K562 (cell line): ENCODE measurements around the gene ZBTB7A. TPM values are rescaled to one million over a fixed set of nuclear protein-coding genes. Genes with fewer than 3 reads are reported as not detected.
A peak's percentile ranks its signal among the peaks of the same experiment; 100 is the strongest.

Source experiments
- ATF7 ChIP-seq: fragments of 450-650 bp; IDR thresholded peaks from 2 replicates; pipeline ENCODE4 v1.7.1; 2014; ENCODE audit warnings: mild to moderate bottlenecking, moderate library complexity
- CREB1 ChIP-seq, 2 experiments: sonication (generic) in 1 of 2; formaldehyde crosslinking in 1 of 2; IDR thresholded peaks; 2 replicates each; pipeline versions ENCODE4 v1.6.1 to v1.8.0; 2012 to 2022; ENCODE audit warnings: inconsistent platforms in 1 of 2, mild to moderate bottlenecking in 1 of 2, missing genetic modification reagents in 1 of 2, moderate library complexity in 1 of 2
- FOXO4 ChIP-seq: fragments of 450-650 bp; formaldehyde crosslinking; IDR thresholded peaks from 2 replicates; pipeline ENCODE4 v1.4.0; 2020; ENCODE audit warnings: mild to moderate bottlenecking, moderate library complexity
- ILF3 ChIP-seq: fragments of 450-650 bp; IDR thresholded peaks from 2 replicates; pipeline ENCODE4 v1.6.1; 2018; ENCODE audit warnings: antibody characterized with exemption, mild to moderate bottlenecking, moderate library complexity, borderline replicate concordance
- JUNB ChIP-seq: fragments of 450-650 bp; formaldehyde crosslinking; conservative IDR thresholded peaks from 2 replicates; pipeline ENCODE4 v1.4.0; 2020; ENCODE audit warnings: mild to moderate bottlenecking
- NCOA1 ChIP-seq: fragments of 450-650 bp; IDR thresholded peaks from 2 replicates; pipeline ENCODE4 v1.6.1; 2016; ENCODE audit warnings: low read depth
- NCOR1 ChIP-seq: fragments of 450-650 bp; IDR thresholded peaks from 2 replicates; pipeline ENCODE4 v1.6.1; 2016; ENCODE audit warnings: mild to moderate bottlenecking, moderate library complexity
- RBFOX2 ChIP-seq: fragments of 200-400 bp; formaldehyde crosslinking; IDR thresholded peaks from 2 replicates; pipeline ENCODE4 v1.6.1; 2017; ENCODE audit warnings: low read depth, mild to moderate bottlenecking, low read length, moderate library complexity
- ZBTB7A ChIP-seq: IDR thresholded peaks from 2 replicates; pipeline ENCODE4 v1.6.1; 2011; ENCODE audit warnings: low read depth, mild to moderate bottlenecking, low read length, moderate library complexity, borderline replicate concordance; ENCODE audit not compliant: control insufficient read depth
- ZNF212 ChIP-seq: fragments of 450-650 bp; formaldehyde crosslinking; IDR thresholded peaks from 2 replicates; pipeline ENCODE4 v1.4.0; 2020; ENCODE audit warnings: mild to moderate bottlenecking
- ZNF41 ChIP-seq: fragments of 250-450 bp; sonication (Bioruptor Pico); conservative IDR thresholded peaks from 2 replicates; pipeline ENCODE4 v1.4.0; 2020; ENCODE audit warnings: mild to moderate bottlenecking
- polyA plus RNA-seq, 8 experiments: library from polyadenylated mRNA; depleted of rRNA in 4 of 8; stranded (reverse) in 5 of 8; unstranded in 3 of 8; fragments of >200 nt; fragmentation: Nextera tagmentation in 2 of 8; fragmentation: Illumina TruSeq in 1 of 8; extraction: Ambion mirVana in 2 of 8; extraction: Trizol in 1 of 8; gene quantifications; 2 replicates each; pipeline versions ENCODE4 v1.2.1 to v1.2.3, GENCODE V29; 2011 to 2014; ENCODE audit warnings: inconsistent platforms in 1 of 8, missing spikeins in 1 of 8
- total RNA-seq, 7 experiments: library from RNA; depleted of rRNA in 6 of 7; stranded (reverse); fragments of >200 nt in 6 of 7; fragmentation: Illumina TruSeq in 2 of 7; extraction: Trizol in 2 of 7; gene quantifications; 2 replicates each; pipeline versions ENCODE4 v1.2.1 to v1.2.3, GENCODE V29; 2011 to 2021; ENCODE audit warnings: low replicate concordance in 1 of 7
- TF ChIP-seq, protein P1 (sequence below): fragments of 450-650 bp; IDR thresholded peaks from 2 replicates; pipeline ENCODE4 v1.7.0; 2016; ENCODE audit warnings: borderline replicate concordance
- TF ChIP-seq, protein P2 (sequence below): sonication (generic); formaldehyde crosslinking; IDR thresholded peaks from 2 replicates; pipeline ENCODE4 v1.8.1; 2023; ENCODE audit warnings: mild to moderate bottlenecking, missing genetic modification reagents
- TF ChIP-seq, protein P3 (sequence below): IDR thresholded peaks from 3 replicates; pipeline ENCODE4 v1.6.1; 2011; ENCODE audit warnings: borderline replicate concordance, mild to moderate bottlenecking, moderate library complexity; ENCODE audit not compliant: insufficient read length; ENCODE audit errors: extremely low read depth
- TF ChIP-seq, protein P4 (sequence below), 2 experiments: fragments of 200-800 bp in 1 of 2; sonication (Bioruptor generic) in 1 of 2; sonication (generic) in 1 of 2; formaldehyde crosslinking in 1 of 2; IDR thresholded peaks in 1 of 2; conservative IDR thresholded peaks in 1 of 2; 2 replicates each; pipeline versions ENCODE4 v1.5.0 to v1.6.1; 2016 to 2020; ENCODE audit warnings: missing compliant biosample characterization in 1 of 2, missing genetic modification characterization in 1 of 2, missing genetic modification reagents in 1 of 2

Gene ZBTB7A
- total and polyA plus RNA-seq, 9 of the 15 experiments (the other 6 are each of a cell fraction or from before 2014, with no cell fraction given), result 0.11 to 34.0 (median 4.6) TPM

- TF ChIP-seq, protein P1, sequence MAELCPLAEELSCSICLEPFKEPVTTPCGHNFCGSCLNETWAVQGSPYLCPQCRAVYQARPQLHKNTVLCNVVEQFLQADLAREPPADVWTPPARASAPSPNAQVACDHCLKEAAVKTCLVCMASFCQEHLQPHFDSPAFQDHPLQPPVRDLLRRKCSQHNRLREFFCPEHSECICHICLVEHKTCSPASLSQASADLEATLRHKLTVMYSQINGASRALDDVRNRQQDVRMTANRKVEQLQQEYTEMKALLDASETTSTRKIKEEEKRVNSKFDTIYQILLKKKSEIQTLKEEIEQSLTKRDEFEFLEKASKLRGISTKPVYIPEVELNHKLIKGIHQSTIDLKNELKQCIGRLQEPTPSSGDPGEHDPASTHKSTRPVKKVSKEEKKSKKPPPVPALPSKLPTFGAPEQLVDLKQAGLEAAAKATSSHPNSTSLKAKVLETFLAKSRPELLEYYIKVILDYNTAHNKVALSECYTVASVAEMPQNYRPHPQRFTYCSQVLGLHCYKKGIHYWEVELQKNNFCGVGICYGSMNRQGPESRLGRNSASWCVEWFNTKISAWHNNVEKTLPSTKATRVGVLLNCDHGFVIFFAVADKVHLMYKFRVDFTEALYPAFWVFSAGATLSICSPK, result no peak
- TF ChIP-seq ILF3 (no peak), ZNF212 (no peak), JUNB (CRISPR knock-in tag) (no peak), ZBTB7A (peak; percentile 64), NCOA1 (no peak), ZNF41 (CRISPR knock-in tag) (no peak), CREB1 (IDR thresholded peaks at IDR 0.05) (peak; percentile 85), CREB1 (CRISPR knock-in tag; IDR thresholded peaks at IDR 0.05) (peak; percentile 56; the same call in 1 of the 2 replicates), ATF7 (no peak), NCOR1 (peak; percentile 47), RBFOX2 (peak; percentile 66), FOXO4 (CRISPR knock-in tag) (no peak)
- TF ChIP-seq, protein P2, sequence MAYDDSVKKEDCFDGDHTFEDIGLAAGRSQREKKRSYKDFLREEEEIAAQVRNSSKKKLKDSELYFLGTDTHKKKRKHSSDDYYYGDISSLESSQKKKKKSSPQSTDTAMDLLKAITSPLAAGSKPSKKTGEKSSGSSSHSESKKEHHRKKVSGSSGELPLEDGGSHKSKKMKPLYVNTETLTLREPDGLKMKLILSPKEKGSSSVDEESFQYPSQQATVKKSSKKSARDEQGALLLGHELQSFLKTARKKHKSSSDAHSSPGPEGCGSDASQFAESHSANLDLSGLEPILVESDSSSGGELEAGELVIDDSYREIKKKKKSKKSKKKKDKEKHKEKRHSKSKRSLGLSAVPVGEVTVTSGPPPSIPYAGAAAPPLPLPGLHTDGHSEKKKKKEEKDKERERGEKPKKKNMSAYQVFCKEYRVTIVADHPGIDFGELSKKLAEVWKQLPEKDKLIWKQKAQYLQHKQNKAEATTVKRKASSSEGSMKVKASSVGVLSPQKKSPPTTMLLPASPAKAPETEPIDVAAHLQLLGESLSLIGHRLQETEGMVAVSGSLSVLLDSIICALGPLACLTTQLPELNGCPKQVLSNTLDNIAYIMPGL (CRISPR knock-in tag), result no peak
- TF ChIP-seq, protein P3, sequence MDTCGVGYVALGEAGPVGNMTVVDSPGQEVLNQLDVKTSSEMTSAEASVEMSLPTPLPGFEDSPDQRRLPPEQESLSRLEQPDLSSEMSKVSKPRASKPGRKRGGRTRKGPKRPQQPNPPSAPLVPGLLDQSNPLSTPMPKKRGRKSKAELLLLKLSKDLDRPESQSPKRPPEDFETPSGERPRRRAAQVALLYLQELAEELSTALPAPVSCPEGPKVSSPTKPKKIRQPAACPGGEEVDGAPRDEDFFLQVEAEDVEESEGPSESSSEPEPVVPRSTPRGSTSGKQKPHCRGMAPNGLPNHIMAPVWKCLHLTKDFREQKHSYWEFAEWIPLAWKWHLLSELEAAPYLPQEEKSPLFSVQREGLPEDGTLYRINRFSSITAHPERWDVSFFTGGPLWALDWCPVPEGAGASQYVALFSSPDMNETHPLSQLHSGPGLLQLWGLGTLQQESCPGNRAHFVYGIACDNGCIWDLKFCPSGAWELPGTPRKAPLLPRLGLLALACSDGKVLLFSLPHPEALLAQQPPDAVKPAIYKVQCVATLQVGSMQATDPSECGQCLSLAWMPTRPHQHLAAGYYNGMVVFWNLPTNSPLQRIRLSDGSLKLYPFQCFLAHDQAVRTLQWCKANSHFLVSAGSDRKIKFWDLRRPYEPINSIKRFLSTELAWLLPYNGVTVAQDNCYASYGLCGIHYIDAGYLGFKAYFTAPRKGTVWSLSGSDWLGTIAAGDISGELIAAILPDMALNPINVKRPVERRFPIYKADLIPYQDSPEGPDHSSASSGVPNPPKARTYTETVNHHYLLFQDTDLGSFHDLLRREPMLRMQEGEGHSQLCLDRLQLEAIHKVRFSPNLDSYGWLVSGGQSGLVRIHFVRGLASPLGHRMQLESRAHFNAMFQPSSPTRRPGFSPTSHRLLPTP, result no peak
- TF ChIP-seq, protein P4, sequence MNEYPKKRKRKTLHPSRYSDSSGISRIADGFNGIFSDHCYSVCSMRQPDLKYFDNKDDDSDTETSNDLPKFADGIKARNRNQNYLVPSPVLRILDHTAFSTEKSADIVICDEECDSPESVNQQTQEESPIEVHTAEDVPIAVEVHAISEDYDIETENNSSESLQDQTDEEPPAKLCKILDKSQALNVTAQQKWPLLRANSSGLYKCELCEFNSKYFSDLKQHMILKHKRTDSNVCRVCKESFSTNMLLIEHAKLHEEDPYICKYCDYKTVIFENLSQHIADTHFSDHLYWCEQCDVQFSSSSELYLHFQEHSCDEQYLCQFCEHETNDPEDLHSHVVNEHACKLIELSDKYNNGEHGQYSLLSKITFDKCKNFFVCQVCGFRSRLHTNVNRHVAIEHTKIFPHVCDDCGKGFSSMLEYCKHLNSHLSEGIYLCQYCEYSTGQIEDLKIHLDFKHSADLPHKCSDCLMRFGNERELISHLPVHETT (CRISPR knock-in tag; conservative IDR thresholded peaks at IDR 0.05 in 1 of 2, IDR thresholded peaks at IDR 0.05 in 1 of 2), result peak in 1 of 2 experiments; percentile 100; a peak in 2 of 4 replicates
Measured at GRCh38 chr19:4066682-4067395, at the start of gene ZBTB7A (continued).
